ENCODE data around the gene TSPAN5.

Gene TSPAN5

GRCh38 chr4:98601708-98602107 is 56.7 kb downstream of the TSPAN5 start:
- peaks cover 6% of the 10 kb centered on the region for H3K4me1 ChIP-seq (ENCODE audit: control insufficient read depth, insufficient read depth, low read length)
- no peaks in the 10 kb centered on the region for H3K27me3 ChIP-seq (ENCODE audit: control insufficient read depth, insufficient read depth, low read length)
- H3K9ac ChIP-seq (ENCODE audit: low read depth, low read length), result no peak overlapping the region
- H3K9me3 ChIP-seq (ENCODE audit: control insufficient read depth, insufficient read depth, low read length), result peaks cover 9% of the 10 kb centered on the region
- H3K4me3 ChIP-seq (ENCODE audit: low read depth, low read length), result no peak overlapping the region
- no peaks in the 10 kb centered on the region for H3K36me3 ChIP-seq (ENCODE audit: control insufficient read depth, insufficient read depth, low read length)

- H3K9ac ChIP-seq (ENCODE audit: low read depth, low read length), result no peak overlapping the region
- peaks cover 4% of the 10 kb centered on the region for H3K4me1 ChIP-seq (ENCODE audit: control insufficient read depth, insufficient read depth, low read length)
- H3K36me3 ChIP-seq (ENCODE audit: control insufficient read depth, insufficient read depth, low read length), result no peaks in the 10 kb centered on the region
- H3K4me3 ChIP-seq (ENCODE audit: low read depth, low read length), result no peak overlapping the region
- no peaks in the 10 kb centered on the region for H3K27me3 ChIP-seq (ENCODE audit: control insufficient read depth, insufficient read depth, low read length)
- H3K9me3 ChIP-seq (ENCODE audit: control insufficient read depth, insufficient read depth, low read length), result peaks cover 9% of the 10 kb centered on the region
Observed at GRCh38 chr4:98599617-98600205, 58.7 kb downstream of the TSPAN5 start.

- Histone ChIP-seq H3K4me3 (ENCODE audit: low read depth, low read length) (no peak overlapping the region), H3K27me3 (ENCODE audit: control insufficient read depth, insufficient read depth, low read length) (no peaks in the 10 kb centered on the region), H3K4me1 (ENCODE audit: control insufficient read depth, insufficient read depth, low read length) (no peaks in the 10 kb centered on the region), H3K36me3 (ENCODE audit: control insufficient read depth, insufficient read depth, low read length) (no peaks in the 10 kb centered on the region), H3K9me3 (ENCODE audit: control insufficient read depth, insufficient read depth, low read length) (no peaks in the 10 kb centered on the region), H3K9ac (ENCODE audit: low read depth, low read length) (no peak overlapping the region)
Observed at GRCh38 chr4:98586962-98587354, 71.5 kb downstream of the TSPAN5 start.

GRCh38 chr4:98586291-98586961 is 72.0 kb downstream of the TSPAN5 start:
- Histone ChIP-seq H3K9me3 (ENCODE audit: control insufficient read depth, insufficient read depth, low read length) (no peaks in the 10 kb centered on the region), H3K27me3 (ENCODE audit: control insufficient read depth, insufficient read depth, low read length) (no peaks in the 10 kb centered on the region), H3K9ac (ENCODE audit: low read depth, low read length) (no peak overlapping the region)

GRCh38 chr4:98585596-98585995 is 72.8 kb downstream of the TSPAN5 start:
- H3K9me3 ChIP-seq (ENCODE audit: control insufficient read depth, insufficient read depth, low read length), result no peaks in the 10 kb centered on the region
- H3K36me3 ChIP-seq (ENCODE audit: control insufficient read depth, insufficient read depth, low read length), result no peaks in the 10 kb centered on the region
- H3K4me1 ChIP-seq (ENCODE audit: control insufficient read depth, insufficient read depth, low read length), result no peaks in the 10 kb centered on the region
- no peaks in the 10 kb centered on the region for H3K27me3 ChIP-seq (ENCODE audit: control insufficient read depth, insufficient read depth, low read length)
- no peak overlapping the region for H3K9ac ChIP-seq (ENCODE audit: low read depth, low read length)
- H3K4me3 ChIP-seq (ENCODE audit: low read depth, low read length), result no peak overlapping the region

More at GRCh38 chr4:98586291-98586961, 72.0 kb downstream of the TSPAN5 start:
- Histone ChIP-seq H3K36me3 (ENCODE audit: control insufficient read depth, insufficient read depth, low read length) (no peaks in the 10 kb centered on the region), H3K4me3 (ENCODE audit: low read depth, low read length) (no peak overlapping the region), H3K4me1 (ENCODE audit: control insufficient read depth, insufficient read depth, low read length) (no peaks in the 10 kb centered on the region)

GRCh38 chr4:98584265-98584664 is 74.1 kb downstream of the TSPAN5 start:
- Histone ChIP-seq H3K27me3 (ENCODE audit: control insufficient read depth, insufficient read depth, low read length) (no peaks in the 10 kb centered on the region), H3K9ac (ENCODE audit: low read depth, low read length) (no peak overlapping the region), H3K4me1 (ENCODE audit: control insufficient read depth, insufficient read depth, low read length) (no peaks in the 10 kb centered on the region), H3K36me3 (ENCODE audit: control insufficient read depth, insufficient read depth, low read length) (no peaks in the 10 kb centered on the region), H3K4me3 (ENCODE audit: low read depth, low read length) (no peak overlapping the region), H3K9me3 (ENCODE audit: control insufficient read depth, insufficient read depth, low read length) (no peaks in the 10 kb centered on the region)

GRCh38 chr4:98583265-98583664 is 75.1 kb downstream of the TSPAN5 start:
- no peak overlapping the region for H3K9ac ChIP-seq (ENCODE audit: low read depth, low read length)
- no peaks in the 10 kb centered on the region for H3K4me1 ChIP-seq (ENCODE audit: control insufficient read depth, insufficient read depth, low read length)
- no peak overlapping the region for H3K4me3 ChIP-seq (ENCODE audit: low read depth, low read length)
- H3K9me3 ChIP-seq (ENCODE audit: control insufficient read depth, insufficient read depth, low read length), result no peaks in the 10 kb centered on the region
- no peaks in the 10 kb centered on the region for H3K27me3 ChIP-seq (ENCODE audit: control insufficient read depth, insufficient read depth, low read length)
- H3K36me3 ChIP-seq (ENCODE audit: control insufficient read depth, insufficient read depth, low read length), result no peaks in the 10 kb centered on the region

- H3K4me1 ChIP-seq (ENCODE audit: control insufficient read depth, insufficient read depth, low read length), result no peaks in the 10 kb centered on the region
- no peaks in the 10 kb centered on the region for H3K27me3 ChIP-seq (ENCODE audit: control insufficient read depth, insufficient read depth, low read length)
- no peak overlapping the region for H3K9ac ChIP-seq (ENCODE audit: low read depth, low read length)
- no peaks in the 10 kb centered on the region for H3K36me3 ChIP-seq (ENCODE audit: control insufficient read depth, insufficient read depth, low read length)
- H3K4me3 ChIP-seq (ENCODE audit: low read depth, low read length), result no peak overlapping the region
- H3K9me3 ChIP-seq (ENCODE audit: control insufficient read depth, insufficient read depth, low read length), result no peaks in the 10 kb centered on the region
Observed at GRCh38 chr4:98581126-98581525, 77.3 kb downstream of the TSPAN5 start.

GRCh38 chr4:98577956-98578355 is 80.5 kb downstream of the TSPAN5 start:
- H3K4me1 ChIP-seq (ENCODE audit: control insufficient read depth, insufficient read depth, low read length), result no peaks in the 10 kb centered on the region
- H3K27me3 ChIP-seq (ENCODE audit: control insufficient read depth, insufficient read depth, low read length), result no peaks in the 10 kb centered on the region
- H3K4me3 ChIP-seq (ENCODE audit: low read depth, low read length), result no peak overlapping the region

GRCh38 chr4:98574816-98575215 is 83.6 kb downstream of the TSPAN5 start:
- no peaks in the 10 kb centered on the region for H3K4me1 ChIP-seq (ENCODE audit: control insufficient read depth, insufficient read depth, low read length)
- no peak overlapping the region for H3K4me3 ChIP-seq (ENCODE audit: low read depth, low read length)
- H3K36me3 ChIP-seq (ENCODE audit: control insufficient read depth, insufficient read depth, low read length), result no peaks in the 10 kb centered on the region
- H3K9ac ChIP-seq (ENCODE audit: low read depth, low read length), result no peak overlapping the region
- no peaks in the 10 kb centered on the region for H3K9me3 ChIP-seq (ENCODE audit: control insufficient read depth, insufficient read depth, low read length)
- H3K27me3 ChIP-seq (ENCODE audit: control insufficient read depth, insufficient read depth, low read length), result no peaks in the 10 kb centered on the region

More at GRCh38 chr4:98577956-98578355, 80.5 kb downstream of the TSPAN5 start:
- H3K36me3 ChIP-seq (ENCODE audit: control insufficient read depth, insufficient read depth, low read length), result no peaks in the 10 kb centered on the region
- H3K9ac ChIP-seq (ENCODE audit: low read depth, low read length), result no peak overlapping the region
- no peaks in the 10 kb centered on the region for H3K9me3 ChIP-seq (ENCODE audit: control insufficient read depth, insufficient read depth, low read length)

- Histone ChIP-seq H3K9me3 (ENCODE audit: control insufficient read depth, insufficient read depth, low read length) (no peaks in the 10 kb centered on the region), H3K9ac (ENCODE audit: low read depth, low read length) (no peak overlapping the region), H3K27me3 (ENCODE audit: control insufficient read depth, insufficient read depth, low read length) (no peaks in the 10 kb centered on the region), H3K36me3 (ENCODE audit: control insufficient read depth, insufficient read depth, low read length) (no peaks in the 10 kb centered on the region), H3K4me1 (ENCODE audit: control insufficient read depth, insufficient read depth, low read length) (no peaks in the 10 kb centered on the region), H3K4me3 (ENCODE audit: low read depth, low read length) (no peak overlapping the region)
Observed at GRCh38 chr4:98573791-98574190, 84.6 kb downstream of the TSPAN5 start.

GRCh38 chr4:98572697-98573096 is 85.7 kb downstream of the TSPAN5 start:
- Histone ChIP-seq H3K36me3 (ENCODE audit: control insufficient read depth, insufficient read depth, low read length) (no peaks in the 10 kb centered on the region), H3K9me3 (ENCODE audit: control insufficient read depth, insufficient read depth, low read length) (no peaks in the 10 kb centered on the region), H3K4me1 (ENCODE audit: control insufficient read depth, insufficient read depth, low read length) (no peaks in the 10 kb centered on the region), H3K27me3 (ENCODE audit: control insufficient read depth, insufficient read depth, low read length) (no peaks in the 10 kb centered on the region), H3K9ac (ENCODE audit: low read depth, low read length) (no peak overlapping the region), H3K4me3 (ENCODE audit: low read depth, low read length) (no peak overlapping the region)
